Keratinocyte (primary cell): Measurements from ENCODE around the gene EPHX1. TPM values are rescaled to one million over a fixed set of nuclear protein-coding genes. Genes with fewer than 3 reads are reported as not detected.
"Not testable (repeated sequence)": the region's sequence is repeated elsewhere in the genome, so short reads cannot be mapped to it uniquely, and the experiment has no call there.

Source experiments
- DNase-seq: peaks from one replicate; pipeline ENCODE4 v3.0.0-alpha.2; 2011; ENCODE audit warnings: low read depth, missing footprints, low spot score
- FAIRE-seq: peaks from 2 replicates; lab custom pipeline; 2011; peaks lifted over from hg19 to GRCh38; lab: Jason Lieb, UNC
- H2AFZ ChIP-seq: 2 replicates; pipeline ENCODE4 v1.6.0; 2012; ENCODE audit warnings: low read length, control low read depth, inconsistent platforms; ENCODE audit not compliant: control insufficient read depth
- H3K27ac ChIP-seq: 2 replicates; pipeline ENCODE4 v1.5.1; 2011; ENCODE audit warnings: low read length; ENCODE audit not compliant: control insufficient read depth, insufficient read depth
- H3K27me3 ChIP-seq: 3 replicates; pipeline ENCODE4 v1.6.0; 2011; ENCODE audit warnings: low read length; ENCODE audit not compliant: control insufficient read depth, insufficient read depth; ENCODE audit errors: extremely low read depth
- H3K36me3 ChIP-seq, 2 experiments: 2 replicates in 1 of 2; 3 replicates in 1 of 2; pipeline ENCODE4 v1.5.1; 2011; ENCODE audit warnings: low read length in 2 of 2, mild to moderate bottlenecking in 1 of 2; ENCODE audit not compliant: control insufficient read depth in 2 of 2, insufficient read depth in 2 of 2; ENCODE audit errors: extremely low read depth in 1 of 2
- H3K4me1 ChIP-seq: 3 replicates; pipeline ENCODE4 v1.5.1; 2011; ENCODE audit warnings: low read length; ENCODE audit not compliant: control insufficient read depth, insufficient read depth; ENCODE audit errors: extremely low read depth
- H3K4me2 ChIP-seq: 3 replicates; pipeline ENCODE4 v1.6.0; 2011; ENCODE audit warnings: low read depth, low read length; ENCODE audit not compliant: control insufficient read depth, insufficient read depth; ENCODE audit errors: extremely low read depth
- H3K4me3 ChIP-seq, 3 experiments: fragments of 200-600 bp in 1 of 3; sonication (generic) in 1 of 3; 2 replicates in 2 of 3; 3 replicates in 1 of 3; pipeline ENCODE4 v1.5.1; 2011 to 2016; ENCODE audit warnings: low read length in 3 of 3, mild to moderate bottlenecking in 3 of 3, control low read depth in 2 of 3, inconsistent platforms in 1 of 3, low read depth in 1 of 3, mixed read lengths in 1 of 3, mixed run types in 1 of 3, moderate library complexity in 1 of 3; ENCODE audit not compliant: control insufficient read depth in 2 of 3, insufficient read depth in 2 of 3; ENCODE audit errors: extremely low read depth in 1 of 3
- H3K79me2 ChIP-seq: 2 replicates; pipeline ENCODE4 v1.6.0; 2012; ENCODE audit warnings: low read length; ENCODE audit not compliant: control insufficient read depth, insufficient read depth
- H3K9ac ChIP-seq: 3 replicates; pipeline ENCODE4 v1.6.0; 2011; ENCODE audit warnings: low read length; ENCODE audit not compliant: control insufficient read depth, insufficient read depth; ENCODE audit errors: extremely low read depth
- H3K9me1 ChIP-seq: 3 replicates; pipeline ENCODE4 v1.6.0; 2011; ENCODE audit warnings: low read length; ENCODE audit not compliant: control insufficient read depth, insufficient read depth; ENCODE audit errors: extremely low read depth
- H3K9me3 ChIP-seq: 2 replicates; pipeline ENCODE4 v1.5.1; 2012; ENCODE audit warnings: low read depth, low read length; ENCODE audit not compliant: control insufficient read depth
- H4K20me1 ChIP-seq: 3 replicates; pipeline ENCODE4 v1.6.0; 2011; ENCODE audit warnings: low read length; ENCODE audit not compliant: control insufficient read depth, insufficient read depth; ENCODE audit errors: extremely low read depth
- CTCF ChIP-seq, 3 experiments: IDR thresholded peaks in 1 of 3; conservative IDR thresholded peaks in 1 of 3; optimal IDR thresholded peaks in 1 of 3; 2 replicates in 2 of 3; 3 replicates in 1 of 3; pipeline versions ENCODE3 to v1.5.1; 2011; ENCODE audit warnings: low read length in 3 of 3, mild to moderate bottlenecking in 3 of 3, moderate library complexity in 2 of 3, control low read depth in 1 of 3, inconsistent platforms in 1 of 3; ENCODE audit not compliant: insufficient read depth in 2 of 3; ENCODE audit errors: extremely low read depth in 1 of 3
- EZH2 ChIP-seq: IDR thresholded peaks from one replicate; pipeline ENCODE4 v1.6.1; 2012; ENCODE audit warnings: inconsistent platforms, mild to moderate bottlenecking, low read length, moderate library complexity
- dilution Hi-C: fragments of 300-500 bp; cut with MboI; formaldehyde crosslinking; loops from one replicate; pipeline ENCODE4 v1.7.0; 2020; ENCODE audit warnings: low sequenced_read_pairs; ENCODE audit not compliant: extremely low pct_ligation_motif_present
- polyA minus RNA-seq, 3 experiments: library from RNA; depleted of rRNA, polyadenylated mRNA; stranded (reverse); fragments of >200 nt; gene quantifications; 1 replicate in 1 of 3; 2 replicates in 1 of 3; 3 replicates in 1 of 3; pipeline ENCODE4 v1.2.3, GENCODE V29; 2011
- polyA plus RNA-seq, 5 experiments: library from polyadenylated mRNA; depleted of rRNA in 3 of 5; stranded (reverse) in 3 of 5; stranded (forward) in 1 of 5; unstranded in 1 of 5; fragments of >200 nt; gene quantifications; 1 replicate in 1 of 5; 2 replicates in 3 of 5; 3 replicates in 1 of 5; pipeline versions ENCODE4 v1.2.1 to v1.2.3, GENCODE V29; 2011 to 2012; ENCODE audit warnings: missing spikeins in 2 of 5, low read depth in 1 of 5, low replicate concordance in 1 of 5

Gene EPHX1
- polyA plus RNA-seq, result 4.7 to 12.1 TPM (median 6.4 TPM) in 3 replicates
- polyA plus RNA-seq (2011; ENCODE audit: low read depth), result 2.0 TPM
- 6.2 and 6.9 TPM in 2 replicates for polyA plus RNA-seq (2011; cell fraction: cytosol; rRNA removed)
- 11.5 and 16.9 TPM in 2 replicates for polyA plus RNA-seq (2011; cell fraction: nucleus; rRNA removed)
- 12.5 and 13.9 TPM in 2 replicates for polyA plus RNA-seq (2012; ENCODE audit: low replicate concordance)
- 3.5 to 10.1 TPM (median 4.1 TPM) in 3 replicates for polyA minus RNA-seq
- polyA minus RNA-seq (2011; cell fraction: cytosol; rRNA and poly(A)+ RNA removed), result 3.8 TPM
- polyA minus RNA-seq (2011; cell fraction: nucleus; rRNA and poly(A)+ RNA removed), result 5.6 and 6.6 TPM in 2 replicates

DNA sequence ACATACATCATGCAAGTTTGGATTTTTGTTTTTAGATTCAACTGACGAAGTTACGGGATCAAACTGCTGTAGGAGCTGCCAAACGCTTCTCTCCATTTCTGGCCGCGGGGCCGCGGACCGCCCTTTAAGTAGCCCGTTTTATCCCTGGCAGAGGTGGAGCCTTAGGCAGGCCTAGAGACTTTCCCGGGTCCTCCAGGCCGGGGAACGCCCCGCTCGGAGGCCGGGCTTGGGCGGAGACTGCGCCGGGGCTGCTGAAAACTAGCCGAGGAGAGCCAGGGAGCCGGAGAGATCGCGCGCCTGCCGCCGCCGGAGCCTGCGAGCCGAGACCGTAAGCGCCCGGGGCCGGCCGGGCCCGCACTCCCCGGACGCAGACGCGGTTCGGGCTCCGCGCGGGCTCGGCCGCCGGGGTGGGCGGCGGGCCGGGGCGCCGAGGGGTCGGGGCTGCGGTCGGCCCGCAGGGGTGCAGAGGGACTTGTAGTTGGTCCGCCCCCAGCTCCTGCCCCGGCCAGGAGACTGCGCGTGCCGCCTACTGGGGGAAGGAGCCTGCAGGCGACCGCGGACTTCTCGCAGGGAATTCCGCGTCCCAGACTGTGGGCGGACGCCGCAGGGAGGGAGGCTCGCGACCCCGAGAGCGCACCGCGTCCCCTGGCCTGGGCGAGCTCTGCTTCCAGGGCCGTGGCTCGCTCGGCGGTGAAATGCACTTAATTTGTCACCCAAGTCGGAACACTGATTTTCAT is at the start of gene EPHX1:
EPHX1 (plus strand) TSS at position 283 of the 737 bp plus-strand sequence. CDS start 18,606 bp downstream, outside the sequence.
- Histone ChIP-seq H3K9me3 (no peaks in the 10 kb centered on the region), H3K4me1 (peaks cover 5% of the 10 kb centered on the region), H3K79me2 (no peaks in the 10 kb centered on the region), H3K27ac (no peak within 1 kb of the TSS), H3K4me3 (peak within 1 kb of the TSS; percentile 56 to 62 (median 62)), H2AFZ (peak within 1 kb of the TSS; percentile 92), H3K4me2 (peak within 1 kb of the TSS; percentile 82), H3K9ac (peak within 1 kb of the TSS; percentile 65), H4K20me1 (no peaks in the 10 kb centered on the region), H3K9me1 (no peaks in the 10 kb centered on the region), H3K27me3 (no peaks in the 10 kb centered on the region), H3K36me3 (no peaks in the 10 kb centered on the region)
- DNase-seq, result no peak
- dilution Hi-C loops, result no loop called here
- FAIRE-seq, result no peak
- peak in 2 of 3 experiments; percentile 30 to 58 for TF ChIP-seq CTCF (optimal IDR thresholded peaks at IDR 0.05 in 1 of 3, IDR thresholded peaks at IDR 0.05 in 1 of 3, conservative IDR thresholded peaks at IDR 0.05 in 1 of 3; ENCODE audit: extremely low read depth in 1 of 3, insufficient read depth in 2 of 3, low read length in 3 of 3)
- no peak for TF ChIP-seq EZH2

GRCh38 chr1:225760531-225760930 is 49.4 kb upstream of the EPHX1 start:
- DNase-seq (no peak), FAIRE-seq (no peak)
- Histone ChIP-seq H3K9me3 (no peaks in the 10 kb centered on the region), H3K36me3 (no peaks in the 10 kb centered on the region), H3K27ac (no peak overlapping the region), H2AFZ (no peak overlapping the region), H3K79me2 (no peaks in the 10 kb centered on the region), H3K27me3 (no peaks in the 10 kb centered on the region), H4K20me1 (no peaks in the 10 kb centered on the region), H3K4me2 (no peak overlapping the region), H3K9me1 (no peaks in the 10 kb centered on the region), H3K4me1 (peaks cover 4% of the 10 kb centered on the region), H3K4me3 (no peak overlapping the region), H3K9ac (no peak overlapping the region)
- dilution Hi-C loops, result no loop called here
- TF ChIP-seq CTCF (optimal IDR thresholded peaks at IDR 0.05 in 1 of 3, IDR thresholded peaks at IDR 0.05 in 1 of 3, conservative IDR thresholded peaks at IDR 0.05 in 1 of 3; ENCODE audit: extremely low read depth in 1 of 3, insufficient read depth in 2 of 3, low read length in 3 of 3) (no peak), EZH2 (no peak)

DNA sequence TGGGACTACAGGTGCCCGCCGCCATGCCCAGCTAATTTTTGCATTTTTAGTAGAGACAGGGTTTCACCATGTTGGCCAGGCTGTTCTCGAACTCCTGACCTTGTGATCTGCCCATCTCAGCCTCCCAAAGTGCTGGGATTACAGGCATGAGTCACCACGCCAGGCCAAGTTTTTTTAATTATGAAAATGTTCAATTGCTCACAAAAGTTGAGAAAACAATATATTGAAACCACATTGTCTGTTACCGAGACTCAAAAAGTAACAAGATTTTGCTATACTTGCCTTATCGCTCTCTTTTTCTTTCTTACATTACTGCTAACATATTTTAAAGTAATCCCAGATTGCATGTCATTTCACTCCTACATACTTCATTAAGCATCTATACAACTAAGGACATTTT is 48.5 kb upstream of the EPHX1 start:
- dilution Hi-C loops, FAIRE-seq, H3K79me2 ChIP-seq, H2AFZ ChIP-seq, H3K4me1 ChIP-seq, H4K20me1 ChIP-seq, H3K36me3 ChIP-seq, H3K27ac ChIP-seq, H3K4me3 ChIP-seq, H3K9me1 ChIP-seq, DNase-seq, H3K27me3 ChIP-seq, H3K4me2 ChIP-seq, H3K9ac ChIP-seq, H3K9me3 ChIP-seq: not testable (repeated sequence)
